ENCODE data around the gene PKNOX2.

PKNOX2 gene

GRCh38 chr11:125370561-125371389 lies 206.2 kb downstream of the PKNOX2 start:
- DNase-seq, result peak; percentile 78

- DNase-seq, result no peak
Observed at GRCh38 chr11:125371431-125371935, 206.9 kb downstream of the PKNOX2 start.

- DNase-seq, result no peak
Observed at GRCh38 chr11:125372088-125372487, 207.5 kb downstream of the PKNOX2 start.

- DNase-seq, result no peak
Observed at GRCh38 chr11:125372911-125373310, 208.4 kb downstream of the PKNOX2 start.

GRCh38 chr11:125373426-125374391 lies 209.2 kb downstream of the PKNOX2 start:
- DNase-seq, result no peak

GRCh38 chr11:125374398-125374797 lies 209.8 kb downstream of the PKNOX2 start:
- no peak for DNase-seq

GRCh38 chr11:125375146-125375545 lies 210.6 kb downstream of the PKNOX2 start:
- no peak for DNase-seq

- no peak for DNase-seq
Observed at GRCh38 chr11:125376117-125376516, 211.6 kb downstream of the PKNOX2 start.

- no peak for DNase-seq
Observed at GRCh38 chr11:125376856-125377255, 212.3 kb downstream of the PKNOX2 start.

GRCh38 chr11:125378083-125378482 lies 213.5 kb downstream of the PKNOX2 start:
- DNase-seq, result no peak

GRCh38 chr11:125378571-125378970 lies 214.0 kb downstream of the PKNOX2 start:
- no peak for DNase-seq

- no peak for DNase-seq
Observed at GRCh38 chr11:125379565-125379964, 215.0 kb downstream of the PKNOX2 start.

- peak; percentile 29 for DNase-seq
Observed at GRCh38 chr11:125379981-125380380, 215.4 kb downstream of the PKNOX2 start.

GRCh38 chr11:125380756-125381445 lies 216.3 kb downstream of the PKNOX2 start:
- DNase-seq, result no peak

GRCh38 chr11:125381499-125382044 lies 217.0 kb downstream of the PKNOX2 start:
- no peak for DNase-seq

GRCh38 chr11:125382314-125382791 lies 217.8 kb downstream of the PKNOX2 start:
- peak; percentile 52 for DNase-seq

GRCh38 chr11:125382822-125383221 lies 218.3 kb downstream of the PKNOX2 start:
- DNase-seq, result no peak

GRCh38 chr11:125384825-125385224 lies 220.3 kb downstream of the PKNOX2 start:
- no peak for DNase-seq

- DNase-seq, result no peak
Observed at GRCh38 chr11:125387901-125388300, 223.3 kb downstream of the PKNOX2 start.

GRCh38 chr11:125388611-125389010 lies 224.1 kb downstream of the PKNOX2 start:
- no peak for DNase-seq

- DNase-seq, result no peak
Observed at GRCh38 chr11:125389339-125390166, 225.0 kb downstream of the PKNOX2 start.

All from retina (tissue), 1 donor.